Measurements from ENCODE around the gene LCNL1.
A peak's percentile ranks its signal among the peaks of the same experiment; 100 is the strongest.

LCNL1 gene

GRCh38 chr9:136974817-136975535, 7.8 kb upstream of the LCNL1 start:
- DNase-seq (ENCODE audit: low read depth in 3 of 3), result no peak

- DNase-seq (ENCODE audit: low read depth in 3 of 3), result peak in 1 of 3 donors; percentile 41
Observed at GRCh38 chr9:136975644-136976043, 7.1 kb upstream of the LCNL1 start.

GRCh38 chr9:136977223-136977622, 5.6 kb upstream of the LCNL1 start, which contains the start of gene PTGDS:
Gene PTGDS (plus strand): TSS chr9:136977504. CDS start chr9:136977579, 75 bp downstream.
- no peak for DNase-seq (ENCODE audit: low read depth in 3 of 3)

- no peak for DNase-seq (ENCODE audit: low read depth in 3 of 3)
Observed at GRCh38 chr9:136977649-136978072, 5.1 kb upstream of the LCNL1 start.

GRCh38 chr9:136978073-136978864, 4.5 kb upstream of the LCNL1 start:
- peak; percentile 48 to 72 (median 52) for DNase-seq (ENCODE audit: low read depth in 3 of 3)

GRCh38 chr9:136978865-136979544, 3.8 kb upstream of the LCNL1 start:
- DNase-seq (ENCODE audit: low read depth in 3 of 3), result no peak

GRCh38 chr9:136979769-136980587, 2.8 kb upstream of the LCNL1 start:
- no peak for DNase-seq (ENCODE audit: low read depth in 3 of 3)

- DNase-seq (ENCODE audit: low read depth in 3 of 3), result no peak
Observed at GRCh38 chr9:136980669-136981478, 1.9 kb upstream of the LCNL1 start.

- DNase-seq (ENCODE audit: low read depth in 3 of 3), result no peak
Observed at GRCh38 chr9:136981588-136982231, 1.1 kb upstream of the LCNL1 start.

GRCh38 chr9:136983167-136983566, 374 bp downstream of the LCNL1 start:
- no peak for DNase-seq (ENCODE audit: low read depth in 3 of 3)

- no peak for DNase-seq (ENCODE audit: low read depth in 3 of 3)
Observed at GRCh38 chr9:136983656-136984314, 992 bp downstream of the LCNL1 start.

GRCh38 chr9:136984464-136985026, 1.8 kb downstream of the LCNL1 start:
- DNase-seq (ENCODE audit: low read depth in 3 of 3), result no peak

GRCh38 chr9:136985027-136985602, 2.3 kb downstream of the LCNL1 start:
- DNase-seq (ENCODE audit: low read depth in 3 of 3), result no peak

- DNase-seq (ENCODE audit: low read depth in 3 of 3), result no peak
Observed at GRCh38 chr9:136985853-136986252, 3.1 kb downstream of the LCNL1 start.

GRCh38 chr9:136988872-136989271, 6.1 kb downstream of the LCNL1 start:
- no peak for DNase-seq (ENCODE audit: low read depth in 3 of 3)

GRCh38 chr9:136990242-136990911, 7.6 kb downstream of the LCNL1 start:
- no peak for DNase-seq (ENCODE audit: low read depth in 3 of 3)

- peak; percentile 88 to 97 (median 91) for DNase-seq (ENCODE audit: low read depth in 3 of 3)
Observed at GRCh38 chr9:136991993-136992818, 9.4 kb downstream of the LCNL1 start, which contains the start of gene PAXX. Gene PAXX (plus strand): TSS chr9:136992422. CDS start chr9:136992444, 22 bp downstream.
